Neuronal stem cell (in vitro differentiated cells): Measurements from ENCODE around the gene ABR.
A peak's percentile ranks its signal among the peaks of the same experiment; 100 is the strongest.

Experiments
- DNase-seq: peaks from one replicate; pipeline ENCODE4 v3.0.0-alpha.2; 2013; ENCODE audit warnings: low spot score
- H2AFZ ChIP-seq: one replicate; pipeline ENCODE4 v1.6.1; 2013; ENCODE audit warnings: mild to moderate bottlenecking, low read length, inconsistent platforms
- H2AK5ac ChIP-seq: 2 replicates; pipeline ENCODE4 v1.6.1; 2013; ENCODE audit warnings: low read depth, mild to moderate bottlenecking, inconsistent platforms, low read length, moderate library complexity, mixed read lengths
- H2BK120ac ChIP-seq: 2 replicates; pipeline ENCODE4 v1.6.1; 2013; ENCODE audit warnings: low read depth, mild to moderate bottlenecking, inconsistent platforms, low read length, moderate library complexity, mixed read lengths
- H2BK12ac ChIP-seq: one replicate; pipeline ENCODE4 v1.6.1; 2013; ENCODE audit warnings: low read length, inconsistent platforms
- H2BK15ac ChIP-seq: 2 replicates; pipeline ENCODE4 v1.6.1; 2013; ENCODE audit warnings: mild to moderate bottlenecking, low read length, inconsistent platforms, mixed read lengths
- H2BK5ac ChIP-seq: one replicate; pipeline ENCODE4 v1.6.1; 2013; ENCODE audit warnings: inconsistent platforms, mild to moderate bottlenecking, low read length, moderate library complexity
- H3K14ac ChIP-seq: one replicate; pipeline ENCODE4 v1.6.1; 2013; ENCODE audit warnings: low read length, inconsistent platforms
- H3K18ac ChIP-seq: 2 replicates; pipeline ENCODE4 v1.6.1; 2013; ENCODE audit warnings: low read length, inconsistent platforms
- H3K23ac ChIP-seq: 2 replicates; pipeline ENCODE4 v1.6.1; 2013; ENCODE audit warnings: low read depth, mild to moderate bottlenecking, mixed read lengths, low read length, inconsistent platforms; ENCODE audit not compliant: poor library complexity
- H3K27ac ChIP-seq: replicated peaks from 3 replicates; pipeline ENCODE4 v1.5.1; 2013; ENCODE audit warnings: low read length, inconsistent platforms
- H3K27me3 ChIP-seq, 3 experiments: 2 replicates each; pipeline ENCODE4 v1.6.1; 2013; ENCODE audit warnings: low read length in 3 of 3, mild to moderate bottlenecking in 2 of 3, inconsistent platforms in 1 of 3, low read depth in 1 of 3, mixed read lengths in 1 of 3, moderate library complexity in 1 of 3; ENCODE audit not compliant: control insufficient read depth in 3 of 3, insufficient read depth in 3 of 3
- H3K36me3 ChIP-seq, 2 donors: replicated peaks in 1 of 2; 2 replicates each; pipeline ENCODE4 v1.6.1; 2013; ENCODE audit warnings: low read length in 2 of 2; ENCODE audit not compliant: control insufficient read depth in 2 of 2, insufficient read depth in 2 of 2
- H3K4ac ChIP-seq: 2 replicates; pipeline ENCODE4 v1.6.1; 2013; ENCODE audit warnings: inconsistent platforms, mild to moderate bottlenecking, low read length, moderate library complexity
- H3K4me1 ChIP-seq, 2 donors: 1 replicate in 1 of 2; 2 replicates in 1 of 2; pipeline ENCODE4 v1.6.1; 2013; ENCODE audit warnings: low read length in 2 of 2, low read depth in 1 of 2; ENCODE audit not compliant: control insufficient read depth in 2 of 2, insufficient read depth in 1 of 2
- H3K4me2 ChIP-seq: one replicate; pipeline ENCODE4 v1.6.1; 2013; ENCODE audit warnings: mild to moderate bottlenecking, low read length, inconsistent platforms; ENCODE audit not compliant: insufficient read depth, poor library complexity, severe bottlenecking
- H3K4me3 ChIP-seq, 2 donors: 2 replicates each; pipeline ENCODE4 v1.5.1; 2013; ENCODE audit warnings: low read length in 2 of 2, mild to moderate bottlenecking in 2 of 2, inconsistent platforms in 1 of 2, moderate library complexity in 1 of 2
- H3K79me1 ChIP-seq: one replicate; pipeline ENCODE4 v1.6.1; 2013; ENCODE audit warnings: low read depth, mild to moderate bottlenecking, inconsistent platforms, low read length, moderate library complexity
- H3K9ac ChIP-seq: one replicate; pipeline ENCODE4 v1.6.1; 2013; ENCODE audit warnings: mild to moderate bottlenecking, low read depth, low read length, inconsistent platforms; ENCODE audit not compliant: poor library complexity
- H3K9me3 ChIP-seq, 2 donors: replicated peaks in 1 of 2; 2 replicates each; pipeline versions ENCODE3 to v1.6.1; 2013; ENCODE audit warnings: low read length in 2 of 2, mild to moderate bottlenecking in 2 of 2, inconsistent platforms in 1 of 2, low read depth in 1 of 2, mixed read lengths in 1 of 2, moderate library complexity in 1 of 2; ENCODE audit not compliant: control insufficient read depth in 2 of 2, insufficient read depth in 1 of 2
- H4K8ac ChIP-seq: one replicate; pipeline ENCODE4 v1.6.1; 2013; ENCODE audit warnings: low read depth, mild to moderate bottlenecking, inconsistent platforms, low read length, moderate library complexity
- H4K91ac ChIP-seq: one replicate; pipeline ENCODE4 v1.6.1; 2013; ENCODE audit warnings: low read length, low read depth, mild to moderate bottlenecking, inconsistent platforms; ENCODE audit not compliant: poor library complexity
- WGBS, 2 donors: extraction: QIAGEN DNeasy Blood & Tissue Kit; methylation state at CpG; one replicate each; pipeline ENCODE4 v1.1.7; 2013; ENCODE audit warnings: missing lambda C conversion rate in 2 of 2, mixed read lengths in 1 of 2; ENCODE audit not compliant: insufficient read length in 2 of 2, insufficient replicate concordance in 1 of 2; ENCODE audit errors: extremely low coverage in 2 of 2; 5-methylcytosine and 5-hydroxymethylcytosine counted together

Gene ABR

GRCh38 chr17:1039511-1040215 lies 140.1 kb downstream of the ABR start:
- peak overlapping the region; percentile 30 for H3K9ac ChIP-seq
- no peaks in the 10 kb centered on the region for H3K27me3 ChIP-seq
- H3K36me3 ChIP-seq, result peaks cover 6 to 11% of the 10 kb centered on the region in 2 donors
- H3K4ac ChIP-seq, result no peak overlapping the region
- peak overlapping the region; percentile 93 for H3K23ac ChIP-seq
- no CpG with 5 or more reads among the region's 30 CpGs for WGBS, 2 donors
- peaks cover 17% of the 10 kb centered on the region for H3K79me1 ChIP-seq
- no peak overlapping the region for H2BK120ac ChIP-seq
- no peak overlapping the region for H3K4me2 ChIP-seq
- peak overlapping the region; percentile 83 for H2AK5ac ChIP-seq
- peak overlapping the region; percentile 4 for H4K8ac ChIP-seq
- peak overlapping the region; percentile 22 for H2BK12ac ChIP-seq
- no peak overlapping the region for H3K27ac ChIP-seq
- peak overlapping the region; percentile 82 for H2BK5ac ChIP-seq
- H2AFZ ChIP-seq, result no peak overlapping the region
- H3K9me3 ChIP-seq, result peaks cover 0 to 4% of the 10 kb centered on the region in 2 donors
- H3K4me1 ChIP-seq, result peaks cover 5 to 17% of the 10 kb centered on the region in 2 donors
- peak overlapping the region; percentile 87 for H3K18ac ChIP-seq
- H4K91ac ChIP-seq, result no peak overlapping the region
- H3K4me3 ChIP-seq, result no peak overlapping the region
- H2BK15ac ChIP-seq, result peak overlapping the region; percentile 47
- no peak overlapping the region for H3K14ac ChIP-seq
- DNase-seq, result no peak

- H3K18ac ChIP-seq, result peak overlapping the region; percentile 9
- no peak overlapping the region for H3K23ac ChIP-seq
- DNase-seq, result no peak
- no peak overlapping the region for H4K8ac ChIP-seq
- H2BK15ac ChIP-seq, result peak overlapping the region; percentile 47
- H3K9me3 ChIP-seq, result peaks cover 0 to 4% of the 10 kb centered on the region in 2 donors
- no peaks in the 10 kb centered on the region for H3K27me3 ChIP-seq
- H3K36me3 ChIP-seq, result peaks cover 8 to 11% of the 10 kb centered on the region in 2 donors
- H2AFZ ChIP-seq, result no peak overlapping the region
- H2BK12ac ChIP-seq, result no peak overlapping the region
- no peak overlapping the region for H3K9ac ChIP-seq
- H3K4ac ChIP-seq, result no peak overlapping the region
- no peak overlapping the region for H2AK5ac ChIP-seq
- no peak overlapping the region for H4K91ac ChIP-seq
- H3K4me1 ChIP-seq, result peaks cover 5 to 16% of the 10 kb centered on the region in 2 donors
- H3K14ac ChIP-seq, result no peak overlapping the region
- no peak overlapping the region for H3K4me2 ChIP-seq
- no CpG with 5 or more reads among the region's 16 CpGs for WGBS, 2 donors
- no peak overlapping the region for H3K27ac ChIP-seq
- H2BK120ac ChIP-seq, result no peak overlapping the region
- H2BK5ac ChIP-seq, result no peak overlapping the region
- H3K4me3 ChIP-seq, result no peak overlapping the region
- peaks cover 17% of the 10 kb centered on the region for H3K79me1 ChIP-seq
These were observed 140.7 kb downstream of the ABR start for GRCh38 chr17:1039123-1039507.

- peak overlapping the region; percentile 78 for H4K8ac ChIP-seq
- H3K79me1 ChIP-seq, result peaks cover 17% of the 10 kb centered on the region
- H3K9me3 ChIP-seq, result peaks cover 0 to 4% of the 10 kb centered on the region in 2 donors
- no peak overlapping the region for H3K27ac ChIP-seq
- H3K4ac ChIP-seq, result no peak overlapping the region
- no peak overlapping the region for H3K4me2 ChIP-seq
- no peak overlapping the region for H2AK5ac ChIP-seq
- H3K18ac ChIP-seq, result no peak overlapping the region
- WGBS, 2 donors, result no CpG with 5 or more reads among the region's 31 CpGs
- H3K27me3 ChIP-seq, result peaks cover 0 to under 1% (median 0%) of the 10 kb centered on the region in 3 experiments
- no peak overlapping the region for H3K4me3 ChIP-seq
- H2BK120ac ChIP-seq, result no peak overlapping the region
- H3K14ac ChIP-seq, result no peak overlapping the region
- H2BK15ac ChIP-seq, result no peak overlapping the region
- no peak overlapping the region for H2BK5ac ChIP-seq
- H3K23ac ChIP-seq, result peak overlapping the region; percentile 23
- peaks cover 8 to 11% of the 10 kb centered on the region in 2 donors for H3K36me3 ChIP-seq
- DNase-seq, result no peak
- peak overlapping the region; percentile 78 for H3K9ac ChIP-seq
- no peak overlapping the region for H2AFZ ChIP-seq
- peak overlapping the region; percentile 43 for H2BK12ac ChIP-seq
- peaks cover 2 to 13% of the 10 kb centered on the region in 2 donors for H3K4me1 ChIP-seq
- H4K91ac ChIP-seq, result no peak overlapping the region
These were observed 141.2 kb downstream of the ABR start for GRCh38 chr17:1038459-1039122.

DNA sequence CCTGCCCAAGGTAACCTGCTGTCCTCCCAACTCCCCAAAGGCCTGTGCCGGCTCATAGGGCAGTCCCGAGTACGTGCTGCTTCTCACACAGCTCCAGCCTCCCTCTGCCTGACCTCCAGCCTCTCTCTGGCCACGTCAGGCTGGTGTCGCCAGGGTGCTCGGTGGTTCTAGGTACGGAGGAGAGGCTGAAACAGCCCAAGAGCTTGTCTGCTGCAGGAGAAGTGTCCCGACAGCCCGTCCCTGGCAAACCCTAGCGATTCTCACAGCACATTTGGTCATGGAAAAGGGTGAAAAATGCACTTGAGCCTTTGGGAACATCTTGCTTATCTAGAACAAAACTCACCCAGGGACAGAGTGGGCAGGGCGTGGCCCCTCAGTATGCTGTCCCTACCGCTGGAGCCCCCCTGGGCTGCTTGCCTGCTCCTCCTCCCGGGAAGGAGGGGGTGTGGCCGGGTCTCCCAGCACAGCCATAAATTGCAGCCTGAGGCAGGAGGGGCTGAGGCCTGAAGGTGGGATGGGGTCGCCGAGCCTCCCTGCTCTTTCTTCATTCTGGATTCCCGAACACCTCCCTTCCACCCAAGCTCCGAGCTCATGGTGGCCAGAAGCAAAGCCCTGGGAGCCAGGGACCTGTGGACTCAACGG lies 142.4 kb downstream of the ABR start:
- H2BK15ac ChIP-seq, result no peak overlapping the region
- no peak overlapping the region for H2BK120ac ChIP-seq
- H3K27ac ChIP-seq, result no peak overlapping the region
- no peak overlapping the region for H2BK12ac ChIP-seq
- no peak for DNase-seq
- H3K4ac ChIP-seq, result no peak overlapping the region
- H3K4me3 ChIP-seq, result no peak overlapping the region
- H3K14ac ChIP-seq, result no peak overlapping the region
- no peak overlapping the region for H4K8ac ChIP-seq
- H2AFZ ChIP-seq, result no peak overlapping the region
- H3K27me3 ChIP-seq, result peaks cover 0 to 3% (median 0%) of the 10 kb centered on the region in 3 experiments
- no peak overlapping the region for H4K91ac ChIP-seq
- no peak overlapping the region for H2AK5ac ChIP-seq
- H3K79me1 ChIP-seq, result peaks cover 17% of the 10 kb centered on the region
- no peak overlapping the region for H3K18ac ChIP-seq
- H3K4me2 ChIP-seq, result no peak overlapping the region
- WGBS, 2 donors, result no CpG with 5 or more reads among the region's 19 CpGs
- peaks cover 6 to 8% of the 10 kb centered on the region in 2 donors for H3K36me3 ChIP-seq
- H2BK5ac ChIP-seq, result no peak overlapping the region
- peak overlapping the region; percentile 44 for H3K9ac ChIP-seq
- no peaks in the 10 kb centered on the region for H3K9me3 ChIP-seq
- peak overlapping the region; percentile 34 for H3K23ac ChIP-seq
- H3K4me1 ChIP-seq, result peaks cover 0 to 14% of the 10 kb centered on the region in 2 donors
